ENCODE data around the gene XXYLT1. TPM values are rescaled to one million over a fixed set of nuclear protein-coding genes. Genes with fewer than 3 reads are reported as not detected.
"Not testable (repeated sequence)": the region's sequence is repeated elsewhere in the genome, so short reads cannot be mapped to it uniquely, and the experiment has no call there.

The XXYLT1 gene
- total RNA-seq, 1 experiment from 2014 or later, result 53.9 TPM

DNA sequence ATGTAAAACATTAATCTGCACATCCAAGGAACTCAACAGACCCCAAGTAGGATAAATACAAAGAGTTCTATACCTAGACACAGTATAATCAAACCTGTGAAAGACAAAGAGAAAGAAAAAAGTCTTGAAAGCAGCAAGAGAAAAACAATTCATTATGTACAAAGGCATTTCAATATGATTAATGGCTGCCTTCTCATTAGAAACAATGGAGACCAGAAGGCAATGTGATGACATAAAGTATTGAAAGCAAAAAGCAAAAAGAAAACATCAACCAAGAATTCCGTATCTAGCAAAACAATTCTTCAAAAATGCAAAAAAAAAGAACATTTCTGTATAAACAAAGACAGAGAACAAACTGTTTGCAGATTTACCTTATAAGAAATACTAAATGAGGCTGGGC is 81.1 kb downstream of the XXYLT1 start:
- ChIA-PET POLR2A (ENCODE audit: low non-redundant PET) (no interaction called here), CTCF (no interaction called here)
- BruUV-seq (replicated peaks), result no TSS peak
- Histone ChIP-seq H3K9me3 (ENCODE audit: low read depth, low read length, poor library complexity, severe bottlenecking) (peaks cover 17% of the 10 kb centered on the region), H3K36me3 (ENCODE audit: insufficient read depth, low read length, poor library complexity, severe bottlenecking) (no peaks in the 10 kb centered on the region), H3K27ac (ENCODE audit: low read depth, low read length, poor library complexity, severe bottlenecking) (no peak overlapping the region), H3K27me3 (replicated peaks; ENCODE audit: insufficient read depth, low read depth, low read length, poor library complexity) (no peaks in the 10 kb centered on the region), H3K4me1 (ENCODE audit: insufficient read depth, low read length, poor library complexity, severe bottlenecking) (peaks cover 61% of the 10 kb centered on the region), H3K4me3 (ENCODE audit: low read depth, low read length, poor library complexity, severe bottlenecking) (no peak overlapping the region)
- intact Hi-C loops (cut with micrococcal nuclease; ENCODE audit: unreplicated experiment), result loop anchor here (2.0 to 5.0 kb wide), 3 partner anchors 69 to 1293 kb away; no protein-coding TSS in a partner anchor
- no peak for DNase-seq (ENCODE audit: low spot score)
- TF ChIP-seq, protein P1, sequence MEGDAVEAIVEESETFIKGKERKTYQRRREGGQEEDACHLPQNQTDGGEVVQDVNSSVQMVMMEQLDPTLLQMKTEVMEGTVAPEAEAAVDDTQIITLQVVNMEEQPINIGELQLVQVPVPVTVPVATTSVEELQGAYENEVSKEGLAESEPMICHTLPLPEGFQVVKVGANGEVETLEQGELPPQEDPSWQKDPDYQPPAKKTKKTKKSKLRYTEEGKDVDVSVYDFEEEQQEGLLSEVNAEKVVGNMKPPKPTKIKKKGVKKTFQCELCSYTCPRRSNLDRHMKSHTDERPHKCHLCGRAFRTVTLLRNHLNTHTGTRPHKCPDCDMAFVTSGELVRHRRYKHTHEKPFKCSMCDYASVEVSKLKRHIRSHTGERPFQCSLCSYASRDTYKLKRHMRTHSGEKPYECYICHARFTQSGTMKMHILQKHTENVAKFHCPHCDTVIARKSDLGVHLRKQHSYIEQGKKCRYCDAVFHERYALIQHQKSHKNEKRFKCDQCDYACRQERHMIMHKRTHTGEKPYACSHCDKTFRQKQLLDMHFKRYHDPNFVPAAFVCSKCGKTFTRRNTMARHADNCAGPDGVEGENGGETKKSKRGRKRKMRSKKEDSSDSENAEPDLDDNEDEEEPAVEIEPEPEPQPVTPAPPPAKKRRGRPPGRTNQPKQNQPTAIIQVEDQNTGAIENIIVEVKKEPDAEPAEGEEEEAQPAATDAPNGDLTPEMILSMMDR (conservative IDR thresholded peaks at IDR 0.05; ENCODE audit: low read depth, low read length), result no peak
- no peak for TF ChIP-seq EZH2 (IDR thresholded peaks at IDR 0.05; ENCODE audit: borderline replicate concordance, low read depth, low read length, poor library complexity, severe bottlenecking)

DNA sequence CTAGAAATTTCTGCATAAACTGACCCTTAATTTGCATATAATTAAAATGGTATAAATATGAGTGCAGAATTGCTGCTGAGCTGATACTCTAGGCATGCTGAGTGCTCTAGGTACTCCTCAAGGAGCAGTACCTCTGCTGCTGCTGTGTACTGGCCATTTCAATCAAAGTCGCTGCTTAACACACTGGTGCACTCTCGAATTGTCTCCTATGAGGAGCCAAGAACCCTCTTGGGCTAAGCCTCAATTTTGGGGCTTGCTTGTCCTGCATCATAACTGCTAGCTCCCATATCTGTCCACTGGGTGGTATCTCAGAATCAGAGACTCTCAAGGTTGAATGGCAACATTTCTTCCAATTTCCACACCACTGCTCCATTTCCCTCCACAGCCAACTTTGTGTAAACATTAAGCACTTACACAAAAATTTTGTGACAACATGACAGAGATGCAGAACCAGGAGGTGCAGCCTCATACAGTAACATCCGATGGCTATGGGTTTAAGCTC is 82.5 kb downstream of the XXYLT1 start:
- H3K9me3 ChIP-seq (ENCODE audit: low read depth, low read length, poor library complexity, severe bottlenecking), result peaks cover 17% of the 10 kb centered on the region
- TF ChIP-seq EZH2 (IDR thresholded peaks at IDR 0.05; ENCODE audit: borderline replicate concordance, low read depth, low read length, poor library complexity, severe bottlenecking), result no peak
- TF ChIP-seq, protein P1 (conservative IDR thresholded peaks at IDR 0.05; ENCODE audit: low read depth, low read length), result peak; percentile 44; the same call in 1 of the 2 replicates
- H3K27me3 ChIP-seq (replicated peaks; ENCODE audit: insufficient read depth, low read depth, low read length, poor library complexity), result no peaks in the 10 kb centered on the region
- ChIA-PET POLR2A (ENCODE audit: low non-redundant PET) (no interaction called here), CTCF (no interaction called here)
- intact Hi-C loops (cut with micrococcal nuclease; ENCODE audit: unreplicated experiment), result loop anchor here (2.0 to 5.0 kb wide), 3 partner anchors 70 to 1291 kb away; no protein-coding TSS in a partner anchor
- DNase-seq (ENCODE audit: low spot score), result peak; percentile 59
- no peaks in the 10 kb centered on the region for H3K36me3 ChIP-seq (ENCODE audit: insufficient read depth, low read length, poor library complexity, severe bottlenecking)
- peak overlapping the region; percentile 83 for H3K27ac ChIP-seq (ENCODE audit: low read depth, low read length, poor library complexity, severe bottlenecking)
- H3K4me1 ChIP-seq (ENCODE audit: insufficient read depth, low read length, poor library complexity, severe bottlenecking), result peaks cover 62% of the 10 kb centered on the region
- BruUV-seq (replicated peaks), result no TSS peak
- H3K4me3 ChIP-seq (ENCODE audit: low read depth, low read length, poor library complexity, severe bottlenecking), result no peak overlapping the region

DNA sequence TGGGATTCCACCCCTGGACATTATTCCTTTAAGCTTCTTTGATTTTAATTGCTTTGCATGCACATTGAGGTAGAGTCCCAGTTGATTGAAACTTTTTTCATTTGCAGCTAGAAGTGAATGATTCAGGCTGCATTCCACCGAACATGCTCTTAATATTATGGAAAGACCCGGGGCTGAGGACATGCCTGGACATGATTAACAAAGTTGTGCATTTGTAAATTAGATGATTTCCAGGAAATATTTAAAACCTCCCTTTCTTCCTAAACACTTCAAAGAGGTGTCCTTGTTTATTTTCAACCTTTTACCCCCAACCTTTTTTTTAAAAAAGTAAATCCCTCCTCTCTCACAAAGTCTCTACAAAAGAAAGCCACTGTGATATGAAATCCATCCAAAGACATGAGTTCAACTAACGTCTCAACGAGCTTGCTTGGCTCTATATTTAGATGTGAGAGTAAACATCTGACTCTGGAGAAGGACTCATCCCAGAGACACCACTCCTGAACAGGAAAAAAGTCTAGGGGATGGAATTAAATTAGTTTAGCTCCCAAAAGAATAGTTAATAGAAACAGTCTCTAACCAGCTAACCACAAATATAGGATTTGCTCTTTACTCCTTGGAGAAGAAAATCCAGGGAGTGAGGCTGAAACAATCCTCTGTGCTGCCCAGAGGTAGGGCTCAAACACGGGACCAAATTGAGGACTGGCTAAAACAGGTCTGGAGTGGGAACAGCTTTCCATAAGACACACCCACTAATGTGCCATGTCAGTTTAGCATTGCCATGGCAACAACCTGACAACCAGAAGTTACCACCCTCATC is 83.1 kb downstream of the XXYLT1 start:
- ChIA-PET CTCF (no interaction called here), POLR2A (ENCODE audit: low non-redundant PET) (no interaction called here)
- intact Hi-C loops (cut with micrococcal nuclease; ENCODE audit: unreplicated experiment), result loop anchor here (2.0 to 5.0 kb wide), 3 partner anchors 71 to 1291 kb away; no protein-coding TSS in a partner anchor
- H3K36me3 ChIP-seq (ENCODE audit: insufficient read depth, low read length, poor library complexity, severe bottlenecking), result no peaks in the 10 kb centered on the region
- peak overlapping the region; percentile 83 for H3K27ac ChIP-seq (ENCODE audit: low read depth, low read length, poor library complexity, severe bottlenecking)
- H3K9me3 ChIP-seq (ENCODE audit: low read depth, low read length, poor library complexity, severe bottlenecking), result peaks cover 17% of the 10 kb centered on the region
- peak; percentile 54 for DNase-seq (ENCODE audit: low spot score)
- no TSS peak for BruUV-seq (replicated peaks)
- TF ChIP-seq, protein P1 (conservative IDR thresholded peaks at IDR 0.05; ENCODE audit: low read depth, low read length), result no peak
- no peak for TF ChIP-seq EZH2 (IDR thresholded peaks at IDR 0.05; ENCODE audit: borderline replicate concordance, low read depth, low read length, poor library complexity, severe bottlenecking)
- H3K27me3 ChIP-seq (replicated peaks; ENCODE audit: insufficient read depth, low read depth, low read length, poor library complexity), result no peaks in the 10 kb centered on the region
- H3K4me1 ChIP-seq (ENCODE audit: insufficient read depth, low read length, poor library complexity, severe bottlenecking), result peaks cover 67% of the 10 kb centered on the region
- no peak overlapping the region for H3K4me3 ChIP-seq (ENCODE audit: low read depth, low read length, poor library complexity, severe bottlenecking)

DNA sequence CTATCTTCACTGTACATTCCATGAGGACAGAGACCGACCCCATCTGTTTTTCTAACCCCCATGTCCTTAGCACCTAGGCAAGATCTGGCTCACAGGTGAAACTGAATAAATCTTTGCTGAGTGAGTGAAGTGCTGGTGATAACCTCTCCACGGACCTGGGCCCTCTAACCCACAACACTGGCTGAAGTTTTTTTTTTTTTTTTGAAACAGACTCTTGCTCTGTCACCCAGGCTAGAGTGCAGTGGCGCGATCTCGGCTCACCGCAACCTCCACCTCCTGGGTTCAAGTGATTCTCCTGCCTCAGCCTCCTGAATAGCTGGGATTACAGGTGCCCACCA is 84.3 kb downstream of the XXYLT1 start:
- intact Hi-C loops (cut with micrococcal nuclease; ENCODE audit: unreplicated experiment), result loop anchor here (5.0 kb wide), 2 partner anchors 84 to 1289 kb away; no protein-coding TSS in a partner anchor
- DNase-seq (ENCODE audit: low spot score); CTCF ChIA-PET; H3K27me3 ChIP-seq (replicated peaks; ENCODE audit: insufficient read depth, low read depth, low read length, poor library complexity); H3K36me3 ChIP-seq (ENCODE audit: insufficient read depth, low read length, poor library complexity, severe bottlenecking); H3K9me3 ChIP-seq (ENCODE audit: low read depth, low read length, poor library complexity, severe bottlenecking); BruUV-seq (replicated peaks); H3K4me3 ChIP-seq (ENCODE audit: low read depth, low read length, poor library complexity, severe bottlenecking); POLR2A ChIA-PET (ENCODE audit: low non-redundant PET): not testable (repeated sequence)
- H3K4me1 ChIP-seq (ENCODE audit: insufficient read depth, low read length, poor library complexity, severe bottlenecking), result peaks cover 78% of the 10 kb centered on the region
- H3K27ac ChIP-seq (ENCODE audit: low read depth, low read length, poor library complexity, severe bottlenecking), result peak overlapping the region; percentile 89
